ENCODE data around the gene RALB. TPM values are rescaled to one million over a fixed set of nuclear protein-coding genes. Genes with fewer than 3 reads are reported as not detected.
"Not testable (repeated sequence)": the region's sequence is repeated elsewhere in the genome, so short reads cannot be mapped to it uniquely, and the experiment has no call there.

Gene RALB
- total RNA-seq, 1 experiment from 2014 or later = 24.6 TPM

- H3K27me3 ChIP-seq (ENCODE audit: insufficient read depth, low read length) = no peaks in the 10 kb centered on the region; the same call in 1 of the 2 replicates
- H3K27ac ChIP-seq (ENCODE audit: insufficient read length, low read depth, low read length) = no peak overlapping the region
- H2AFZ ChIP-seq (ENCODE audit: low read length) = no peak overlapping the region
- DNase-seq = no peak
- no peak overlapping the region for H3K4ac ChIP-seq (ENCODE audit: low read depth, low read length)
- Mint-ChIP-seq H3K4me3 (no peak overlapping the region), H3K27me3 (ENCODE audit: low read depth) (peaks cover 63% of the 10 kb centered on the region), H3K27ac (no peak overlapping the region), H3K4me1 (peaks cover 0 to 6% of the 10 kb centered on the region in 2 experiments; a peak in 1 of 4 replicates), H3K36me3 (ENCODE audit: insufficient read depth in 1 of 3, low read depth in 3 of 3) (no peaks in the 10 kb centered on the region; a peak in 1 of 7 replicates), H3K9me3 (no peaks in the 10 kb centered on the region)
- H4K5ac ChIP-seq (ENCODE audit: insufficient read length, low read depth, low read length) = no peak overlapping the region
- no peak overlapping the region for H3K4me2 ChIP-seq (ENCODE audit: insufficient read depth, insufficient read length, low read length)
- TF ChIP-seq CTCF (conservative IDR thresholded peaks at IDR 0.05) = no peak
- no peak overlapping the region for H2AK5ac ChIP-seq (ENCODE audit: insufficient read length, low read length)
- H3K79me2 ChIP-seq (ENCODE audit: insufficient read depth, low read length) = no peaks in the 10 kb centered on the region
- no peak overlapping the region for H3K18ac ChIP-seq (ENCODE audit: insufficient read length, low read depth, low read length)
- no peaks in the 10 kb centered on the region for H4K20me1 ChIP-seq (ENCODE audit: control insufficient read depth, insufficient read depth, insufficient read length)
- H4K91ac ChIP-seq (ENCODE audit: insufficient read length, low read depth, low read length) = no peak overlapping the region
- no peaks in the 10 kb centered on the region for H3K4me1 ChIP-seq (ENCODE audit: insufficient read depth, low read length)
- WGBS (ENCODE audit: extremely low coverage, insufficient read length, low lambda C conversion rate) = no CpG with 5 or more reads among the region's 10 CpGs
- H2BK5ac ChIP-seq (ENCODE audit: insufficient read length, low read length) = no peak overlapping the region
- H2BK15ac ChIP-seq (ENCODE audit: low read depth, low read length) = no peak overlapping the region
- H4K8ac ChIP-seq (replicated peaks; ENCODE audit: insufficient read length, low read depth, low read length) = no peak overlapping the region
- H3K23ac ChIP-seq (ENCODE audit: insufficient read length, low read depth, low read length) = no peak overlapping the region
- H2BK20ac ChIP-seq (ENCODE audit: low read depth, low read length, poor library complexity, severe bottlenecking) = no peak overlapping the region
- no peak overlapping the region for H3K9ac ChIP-seq (ENCODE audit: extremely low read depth, insufficient read length, low read length)
- no peak overlapping the region for H2BK120ac ChIP-seq (ENCODE audit: low read depth, low read length, poor library complexity, severe bottlenecking)
- H3K14ac ChIP-seq (ENCODE audit: insufficient read depth, low read length) = no peak overlapping the region
- no peaks in the 10 kb centered on the region for H3K9me3 ChIP-seq (ENCODE audit: control insufficient read depth, low read depth, low read length)
- H3T11ph ChIP-seq (ENCODE audit: low read length) = no peak overlapping the region
- H2BK12ac ChIP-seq (ENCODE audit: insufficient read length, low read depth, low read length) = no peak overlapping the region
- no peak overlapping the region for H3K56ac ChIP-seq (ENCODE audit: insufficient read length, low read depth, low read length)
- H3K79me1 ChIP-seq (ENCODE audit: insufficient read depth, low read depth, low read length, poor library complexity, severe bottlenecking) = no peaks in the 10 kb centered on the region
- no peaks in the 10 kb centered on the region for H3K23me2 ChIP-seq (ENCODE audit: insufficient read length, low read depth, low read length, poor library complexity, severe bottlenecking)
Observed at GRCh38 chr2:120320318-120320851, 67.7 kb downstream of the RALB start.

- H3K56ac ChIP-seq (ENCODE audit: insufficient read length, low read depth, low read length); H2AK5ac ChIP-seq (ENCODE audit: insufficient read length, low read length); H3K27me3 ChIP-seq (ENCODE audit: insufficient read depth, low read length): not testable (repeated sequence)
Observed at GRCh38 chr2:120320887-120321556, 68.4 kb downstream of the RALB start.

More at GRCh38 chr2:120320887-120321556, 68.4 kb downstream of the RALB start:
- not testable (repeated sequence) for H3K79me1 ChIP-seq (ENCODE audit: insufficient read depth, low read depth, low read length, poor library complexity, severe bottlenecking); H3K27ac Mint-ChIP-seq; H3K23me2 ChIP-seq (ENCODE audit: insufficient read length, low read depth, low read length, poor library complexity, severe bottlenecking); H2AFZ ChIP-seq (ENCODE audit: low read length); H3K18ac ChIP-seq (ENCODE audit: insufficient read length, low read depth, low read length); H3K23ac ChIP-seq (ENCODE audit: insufficient read length, low read depth, low read length); H2BK20ac ChIP-seq (ENCODE audit: low read depth, low read length, poor library complexity, severe bottlenecking); H3K79me2 ChIP-seq (ENCODE audit: insufficient read depth, low read length); H2BK120ac ChIP-seq (ENCODE audit: low read depth, low read length, poor library complexity, severe bottlenecking); H2BK15ac ChIP-seq (ENCODE audit: low read depth, low read length); H3K9me3 ChIP-seq (ENCODE audit: control insufficient read depth, low read depth, low read length); H3K9me3 Mint-ChIP-seq; H2BK5ac ChIP-seq (ENCODE audit: insufficient read length, low read length); H3K4me3 Mint-ChIP-seq; H3K36me3 Mint-ChIP-seq (ENCODE audit: insufficient read depth in 1 of 3, low read depth in 3 of 3); H3K27ac ChIP-seq (ENCODE audit: insufficient read length, low read depth, low read length); H3K9ac ChIP-seq (ENCODE audit: extremely low read depth, insufficient read length, low read length); H4K5ac ChIP-seq (ENCODE audit: insufficient read length, low read depth, low read length); H3K4me1 ChIP-seq (ENCODE audit: insufficient read depth, low read length); H3K4me2 ChIP-seq (ENCODE audit: insufficient read depth, insufficient read length, low read length); H3K14ac ChIP-seq (ENCODE audit: insufficient read depth, low read length); H4K8ac ChIP-seq (replicated peaks; ENCODE audit: insufficient read length, low read depth, low read length); DNase-seq; H4K91ac ChIP-seq (ENCODE audit: insufficient read length, low read depth, low read length); H4K20me1 ChIP-seq (ENCODE audit: control insufficient read depth, insufficient read depth, insufficient read length); H3T11ph ChIP-seq (ENCODE audit: low read length); H2BK12ac ChIP-seq (ENCODE audit: insufficient read length, low read depth, low read length); H3K4me1 Mint-ChIP-seq; H3K4ac ChIP-seq (ENCODE audit: low read depth, low read length)
- peaks cover 63% of the 10 kb centered on the region for H3K27me3 Mint-ChIP-seq (ENCODE audit: low read depth)
- WGBS (ENCODE audit: extremely low coverage, insufficient read length, low lambda C conversion rate) = no CpG with 5 or more reads among the region's 5 CpGs

Measured in H9 (cell line).